Measurements from ENCODE around the gene EFCAB7.

The EFCAB7 gene

DNA sequence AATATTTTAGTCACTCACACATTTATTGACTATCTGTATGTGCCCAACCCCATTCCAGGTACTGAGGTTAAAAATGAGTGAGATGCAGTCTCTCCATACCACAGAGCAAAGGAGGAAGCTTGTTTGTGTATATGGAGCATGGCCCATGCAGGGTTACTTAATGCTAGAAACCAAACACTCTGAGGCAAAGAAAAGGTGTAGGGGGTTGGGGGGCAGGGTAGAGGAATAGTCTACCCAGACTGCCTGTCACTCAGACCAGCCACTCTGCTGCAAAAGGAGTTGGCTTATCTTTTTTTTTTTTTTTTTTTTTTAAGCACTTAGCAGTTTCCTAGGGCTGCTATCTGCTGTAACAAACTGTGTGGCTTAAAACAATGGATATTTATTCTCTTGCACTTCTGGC is 89.6 kb downstream of the EFCAB7 start:
- no peak for DNase-seq (ENCODE audit: low read depth)
- TF ChIP-seq, protein P1, sequence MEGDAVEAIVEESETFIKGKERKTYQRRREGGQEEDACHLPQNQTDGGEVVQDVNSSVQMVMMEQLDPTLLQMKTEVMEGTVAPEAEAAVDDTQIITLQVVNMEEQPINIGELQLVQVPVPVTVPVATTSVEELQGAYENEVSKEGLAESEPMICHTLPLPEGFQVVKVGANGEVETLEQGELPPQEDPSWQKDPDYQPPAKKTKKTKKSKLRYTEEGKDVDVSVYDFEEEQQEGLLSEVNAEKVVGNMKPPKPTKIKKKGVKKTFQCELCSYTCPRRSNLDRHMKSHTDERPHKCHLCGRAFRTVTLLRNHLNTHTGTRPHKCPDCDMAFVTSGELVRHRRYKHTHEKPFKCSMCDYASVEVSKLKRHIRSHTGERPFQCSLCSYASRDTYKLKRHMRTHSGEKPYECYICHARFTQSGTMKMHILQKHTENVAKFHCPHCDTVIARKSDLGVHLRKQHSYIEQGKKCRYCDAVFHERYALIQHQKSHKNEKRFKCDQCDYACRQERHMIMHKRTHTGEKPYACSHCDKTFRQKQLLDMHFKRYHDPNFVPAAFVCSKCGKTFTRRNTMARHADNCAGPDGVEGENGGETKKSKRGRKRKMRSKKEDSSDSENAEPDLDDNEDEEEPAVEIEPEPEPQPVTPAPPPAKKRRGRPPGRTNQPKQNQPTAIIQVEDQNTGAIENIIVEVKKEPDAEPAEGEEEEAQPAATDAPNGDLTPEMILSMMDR (IDR thresholded peaks at IDR 0.05; ENCODE audit: low read depth, low read length, missing control alignments): no peak
- H3K4me3 ChIP-seq (ENCODE audit: low read depth, low read length): no peak overlapping the region

DNA sequence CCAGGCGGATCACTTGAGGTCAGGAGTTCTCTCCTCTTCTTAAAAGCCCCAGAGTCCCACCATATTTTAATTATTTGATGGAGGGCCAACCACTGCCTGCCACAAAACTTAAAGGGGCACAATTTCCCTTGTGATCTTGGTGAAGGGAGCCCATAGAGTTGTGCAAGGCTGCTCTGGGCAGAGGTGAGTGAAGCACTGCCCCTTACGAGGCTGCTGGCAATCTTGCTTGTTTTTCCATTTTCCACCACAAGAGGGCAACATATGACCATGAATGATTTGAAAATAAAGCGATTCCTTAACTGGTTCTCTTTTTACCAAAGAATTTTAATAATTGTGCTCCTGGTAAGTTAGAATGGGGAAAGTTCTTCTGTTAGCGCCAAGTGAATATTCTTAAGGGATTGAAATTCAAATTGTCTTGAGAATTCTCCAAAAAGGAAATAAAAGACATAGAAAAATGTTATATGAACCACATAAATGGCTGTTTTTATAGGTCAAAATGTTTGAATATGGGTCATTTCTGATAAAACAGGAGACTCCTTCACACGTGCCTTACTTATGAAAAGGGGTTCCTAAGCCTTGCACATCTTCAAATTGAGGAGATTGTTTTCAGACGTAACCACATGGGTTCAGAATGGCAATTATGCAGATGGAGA is 92.6 kb downstream of the EFCAB7 start:
- TF ChIP-seq, protein P1 (IDR thresholded peaks at IDR 0.05; ENCODE audit: low read depth, low read length, missing control alignments): peak; percentile 63
- DNase-seq (ENCODE audit: low read depth): peak; percentile 40
- no peak overlapping the region for H3K4me3 ChIP-seq (ENCODE audit: low read depth, low read length)

DNA sequence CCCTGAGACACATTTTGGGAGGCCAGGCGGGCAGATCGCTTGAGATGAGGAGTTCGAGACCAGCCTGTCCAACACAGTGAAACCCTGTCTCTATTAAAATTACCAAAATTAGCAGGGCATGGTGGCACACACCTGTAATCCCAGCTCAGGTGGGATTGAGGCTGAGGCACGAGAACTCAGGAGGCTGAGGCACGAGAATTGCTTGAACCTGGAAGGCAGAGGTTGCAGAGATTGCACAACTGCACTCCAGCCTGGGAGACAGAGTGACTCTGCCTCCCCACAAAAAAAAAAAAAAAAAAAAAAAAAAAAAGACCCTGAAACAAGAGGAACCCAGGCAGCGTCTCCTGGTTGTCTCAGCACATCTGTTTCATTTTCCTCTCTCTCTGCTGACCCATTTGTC is 94.1 kb downstream of the EFCAB7 start:
- no peak for DNase-seq (ENCODE audit: low read depth)
- TF ChIP-seq, protein P1 (IDR thresholded peaks at IDR 0.05; ENCODE audit: low read depth, low read length, missing control alignments): no peak
- no peak overlapping the region for H3K4me3 ChIP-seq (ENCODE audit: low read depth, low read length)

- no peak for DNase-seq (ENCODE audit: low read depth)
- no peak overlapping the region for H3K4me3 ChIP-seq (ENCODE audit: low read depth, low read length)
- TF ChIP-seq, protein P1 (IDR thresholded peaks at IDR 0.05; ENCODE audit: low read depth, low read length, missing control alignments): no peak
These were observed 94.7 kb downstream of the EFCAB7 start for GRCh38 chr1:63618011-63618410.

DNA sequence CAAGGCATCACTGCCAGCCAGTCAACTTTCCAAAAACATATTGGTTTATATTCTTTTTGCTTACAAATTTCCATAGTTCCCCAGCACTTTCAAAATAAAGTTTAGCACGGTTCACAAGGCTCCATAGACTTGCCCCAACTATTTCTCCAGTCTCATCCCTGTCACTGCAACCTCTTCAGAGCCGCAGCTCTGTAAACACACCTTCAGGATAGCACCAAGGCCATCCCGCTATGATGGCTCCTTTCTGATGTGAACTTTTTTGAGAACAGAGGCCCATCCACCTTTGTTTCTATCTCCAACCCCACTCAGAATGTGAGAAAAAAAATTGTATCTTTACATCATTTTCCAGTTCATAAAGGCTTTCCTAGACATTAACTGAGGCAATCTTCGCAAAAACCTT is 96.2 kb downstream of the EFCAB7 start:
- TF ChIP-seq, protein P1 (IDR thresholded peaks at IDR 0.05; ENCODE audit: low read depth, low read length, missing control alignments): no peak
- no peak overlapping the region for H3K4me3 ChIP-seq (ENCODE audit: low read depth, low read length)
- no peak for DNase-seq (ENCODE audit: low read depth)

GRCh38 chr1:63620671-63621070 is 97.3 kb downstream of the EFCAB7 start:
- H3K4me3 ChIP-seq (ENCODE audit: low read depth, low read length): no peak overlapping the region
- TF ChIP-seq, protein P1 (IDR thresholded peaks at IDR 0.05; ENCODE audit: low read depth, low read length, missing control alignments): no peak
- DNase-seq (ENCODE audit: low read depth): no peak

DNA sequence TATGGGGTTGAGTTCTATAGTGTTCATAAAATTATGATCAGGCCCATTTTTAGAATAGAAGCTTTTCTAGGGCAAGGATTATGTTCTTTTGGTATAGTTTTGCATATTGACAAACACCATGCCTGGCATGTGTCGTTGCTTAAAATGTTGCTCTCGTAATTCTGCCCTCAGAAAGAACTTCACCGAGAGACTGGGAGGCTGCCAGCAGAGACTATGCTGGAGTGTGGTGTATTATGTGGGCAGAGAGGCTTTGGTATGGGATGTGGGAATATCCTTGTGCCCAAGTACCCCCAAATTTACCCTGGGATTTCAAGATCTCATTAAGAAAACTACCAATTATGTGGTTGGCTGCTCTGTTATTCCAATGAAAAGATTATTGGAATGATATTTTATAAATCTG is 97.8 kb downstream of the EFCAB7 start:
- TF ChIP-seq, protein P1 (IDR thresholded peaks at IDR 0.05; ENCODE audit: low read depth, low read length, missing control alignments): no peak
- no peak for DNase-seq (ENCODE audit: low read depth)
- H3K4me3 ChIP-seq (ENCODE audit: low read depth, low read length): no peak overlapping the region
